HEK293T (cell line): ENCODE data around the gene KRTAP27-1.

Experiments used
- CTCF ChIA-PET: fragments of 350-600 bp; formaldehyde crosslinking; extraction: SDS; loops from one replicate; lab custom pipeline; 2021; ENCODE audit warnings: antibody characterized with exemption, inconsistent platforms; lab: Yijun Ruan, JAX
- POLR2A ChIA-PET: fragments of 350-600 bp; formaldehyde crosslinking; extraction: SDS; loops from one replicate; lab custom pipeline; 2020; ENCODE audit warnings: antibody characterized with exemption, inconsistent platforms; lab: Yijun Ruan, JAX
- DNase-seq: peaks from one replicate; pipeline ENCODE4 v3.0.0; 2012; ENCODE audit warnings: mixed read lengths; ENCODE audit errors: extremely low spot score
- ARNT ChIP-seq: fragments of 450-650 bp; IDR thresholded peaks from 2 replicates; pipeline ENCODE4 v1.6.1; 2017; ENCODE audit warnings: mild to moderate bottlenecking
- BHLHE40 ChIP-seq: fragments of 450-650 bp; IDR thresholded peaks from 2 replicates; pipeline ENCODE4 v1.6.1; 2016; ENCODE audit warnings: mild to moderate bottlenecking, moderate library complexity, borderline replicate concordance
- CTBP1 ChIP-seq: fragments of 450-650 bp; IDR thresholded peaks from 2 replicates; pipeline ENCODE4 v1.6.1; 2016; ENCODE audit warnings: borderline replicate concordance
- ELF4 ChIP-seq: fragments of 450-650 bp; IDR thresholded peaks from 2 replicates; pipeline ENCODE4 v1.6.1; 2017; ENCODE audit warnings: antibody characterized with exemption
- FOXA1 ChIP-seq: fragments of 450-650 bp; IDR thresholded peaks from 2 replicates; pipeline ENCODE4 v1.6.1; 2016; ENCODE audit warnings: mild to moderate bottlenecking
- FOXK2 ChIP-seq: fragments of 450-650 bp; IDR thresholded peaks from 2 replicates; pipeline ENCODE4 v1.6.1; 2016; ENCODE audit warnings: mild to moderate bottlenecking
- FOXM1 ChIP-seq: fragments of 450-650 bp; IDR thresholded peaks from 2 replicates; pipeline ENCODE4 v1.6.1; 2017; ENCODE audit warnings: mild to moderate bottlenecking, borderline replicate concordance
- HDGF ChIP-seq: fragments of 450-650 bp; IDR thresholded peaks from 2 replicates; pipeline ENCODE4 v1.6.1; 2017; ENCODE audit warnings: antibody characterized with exemption, borderline replicate concordance
- L3MBTL2 ChIP-seq: fragments of 450-650 bp; conservative IDR thresholded peaks from 2 replicates; pipeline ENCODE4 v1.6.1; 2016; ENCODE audit warnings: mild to moderate bottlenecking
- LEF1 ChIP-seq: fragments of 450-650 bp; IDR thresholded peaks from 2 replicates; pipeline ENCODE4 v1.6.1; 2017; ENCODE audit warnings: mild to moderate bottlenecking, borderline replicate concordance
- NFRKB ChIP-seq: fragments of 450-650 bp; IDR thresholded peaks from 2 replicates; pipeline ENCODE4 v1.6.1; 2016; ENCODE audit warnings: mild to moderate bottlenecking, moderate library complexity
- SP1 ChIP-seq: fragments of 450-650 bp; IDR thresholded peaks from 2 replicates; pipeline ENCODE4 v1.6.1; 2017
- SUZ12 ChIP-seq: fragments of 450-650 bp; IDR thresholded peaks from 2 replicates; pipeline ENCODE4 v1.6.1; 2016; ENCODE audit warnings: mild to moderate bottlenecking
- TARDBP ChIP-seq: fragments of 450-650 bp; IDR thresholded peaks from 2 replicates; pipeline ENCODE4 v1.6.1; 2016
- ZNF384 ChIP-seq: fragments of 450-650 bp; IDR thresholded peaks from 2 replicates; pipeline ENCODE4 v1.6.1; 2016
- TF ChIP-seq, protein P1 (sequence below): fragments of 450-650 bp; IDR thresholded peaks from 2 replicates; pipeline ENCODE4 v1.6.1; 2016

KRTAP27-1 gene

DNA sequence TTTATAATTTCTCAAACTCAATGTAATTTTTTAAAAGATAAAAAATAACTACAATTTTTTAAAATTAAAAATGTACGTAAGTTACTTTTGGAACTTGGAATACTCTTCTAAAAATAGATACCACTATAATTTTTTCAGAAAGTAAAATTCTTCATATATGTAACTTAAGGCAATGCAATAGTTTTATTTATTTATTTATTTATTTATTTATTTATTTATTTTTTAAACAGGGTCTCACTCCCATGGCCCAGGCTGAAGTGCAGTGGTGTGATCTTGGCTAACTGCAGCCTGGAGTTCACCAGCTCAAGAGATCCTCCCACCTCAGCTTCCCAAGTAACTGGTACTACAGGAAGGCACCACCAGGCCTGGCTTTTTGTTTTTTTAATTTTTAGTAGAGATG lies 14.0 kb upstream of the KRTAP27-1 start:
- ChIA-PET CTCF (interaction anchor here (0.7 kb wide), 1 partner anchor 13 kb away, joined by 4 read pairs; no protein-coding TSS in a partner anchor), POLR2A (no interaction called here)

GRCh38 chr21:30349572-30349971 lies 12.1 kb upstream of the KRTAP27-1 start:
- no peak for TF ChIP-seq L3MBTL2
- TF ChIP-seq FOXM1: no peak
- TF ChIP-seq, protein P1, sequence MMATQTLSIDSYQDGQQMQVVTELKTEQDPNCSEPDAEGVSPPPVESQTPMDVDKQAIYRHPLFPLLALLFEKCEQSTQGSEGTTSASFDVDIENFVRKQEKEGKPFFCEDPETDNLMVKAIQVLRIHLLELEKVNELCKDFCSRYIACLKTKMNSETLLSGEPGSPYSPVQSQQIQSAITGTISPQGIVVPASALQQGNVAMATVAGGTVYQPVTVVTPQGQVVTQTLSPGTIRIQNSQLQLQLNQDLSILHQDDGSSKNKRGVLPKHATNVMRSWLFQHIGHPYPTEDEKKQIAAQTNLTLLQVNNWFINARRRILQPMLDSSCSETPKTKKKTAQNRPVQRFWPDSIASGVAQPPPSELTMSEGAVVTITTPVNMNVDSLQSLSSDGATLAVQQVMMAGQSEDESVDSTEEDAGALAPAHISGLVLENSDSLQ: no peak
- no peak for TF ChIP-seq NFRKB
- no peak for TF ChIP-seq HDGF
- TF ChIP-seq TARDBP: no peak
- TF ChIP-seq FOXA1: no peak
- TF ChIP-seq ELF4: no peak
- TF ChIP-seq CTBP1: no peak
- no peak for TF ChIP-seq ARNT
- no peak for TF ChIP-seq SUZ12
- no peak for TF ChIP-seq SP1
- TF ChIP-seq ZNF384: no peak
- TF ChIP-seq LEF1: no peak
- TF ChIP-seq FOXK2: no peak
- TF ChIP-seq BHLHE40: no peak
- ChIA-PET POLR2A (no interaction called here), CTCF (interaction anchor here (0.7 to 1.3 kb wide), 2 partner anchors 59 to 1278 kb away, joined by 4 to 6 read pairs; no protein-coding TSS in a partner anchor)
- DNase-seq: no peak

More for the DNA sequence above, 14.0 kb upstream of the KRTAP27-1 start:
- DNase-seq: no peak
- TF ChIP-seq FOXA1 (no peak), SP1 (no peak), BHLHE40 (no peak), FOXK2 (no peak), SUZ12 (no peak), L3MBTL2 (no peak), FOXM1 (no peak), ZNF384 (no peak), NFRKB (no peak), CTBP1 (no peak), TARDBP (no peak), LEF1 (no peak), ELF4 (no peak), ARNT (no peak), HDGF (no peak)
- TF ChIP-seq, protein P1: no peak

GRCh38 chr21:30348506-30348905 lies 11.0 kb upstream of the KRTAP27-1 start, which contains the start of gene KRTAP23-1:
Gene KRTAP23-1 (minus strand): TSS chr21:30348606. CDS start chr21:30348606, 0 bp downstream.
- CTCF ChIA-PET: interaction anchor here (1.3 kb wide), 1 partner anchor 60 kb away, joined by 4 read pairs; no protein-coding TSS in a partner anchor
- POLR2A ChIA-PET: no interaction called here
- no peak for TF ChIP-seq FOXK2
- TF ChIP-seq TARDBP: no peak
- TF ChIP-seq ZNF384: no peak
- no peak for TF ChIP-seq SP1
- no peak for TF ChIP-seq FOXM1
- no peak for TF ChIP-seq HDGF
- no peak for TF ChIP-seq ARNT
- TF ChIP-seq LEF1: no peak
- no peak for TF ChIP-seq L3MBTL2
- TF ChIP-seq BHLHE40: no peak
- TF ChIP-seq NFRKB: no peak
- no peak for TF ChIP-seq CTBP1
- TF ChIP-seq, protein P1: no peak
- TF ChIP-seq ELF4: no peak
- TF ChIP-seq SUZ12: no peak
- TF ChIP-seq FOXA1: no peak
- no peak for DNase-seq

DNA sequence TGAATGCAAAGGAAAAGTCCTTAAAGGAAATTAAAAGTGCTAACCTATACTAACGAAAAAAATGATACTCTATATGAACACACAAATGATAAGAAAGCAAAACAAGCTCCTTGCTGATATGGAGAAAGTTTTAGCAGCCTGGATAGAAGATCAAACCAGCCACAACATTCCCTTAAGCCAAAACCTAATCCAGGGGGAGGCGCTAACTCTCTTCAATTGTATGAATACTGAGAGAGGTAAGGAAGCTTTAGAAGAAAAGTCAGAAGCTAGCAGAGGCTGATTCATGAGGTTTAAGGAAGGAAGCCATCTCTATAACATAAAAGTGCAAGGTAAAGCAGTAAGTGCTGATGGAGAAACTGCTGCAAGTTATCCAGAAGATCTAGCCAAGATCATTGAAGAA lies 7.5 kb upstream of the KRTAP27-1 start:
- no peak for TF ChIP-seq TARDBP
- TF ChIP-seq, protein P1: no peak
- TF ChIP-seq NFRKB: no peak
- no peak for TF ChIP-seq SP1
- no peak for TF ChIP-seq LEF1
- ChIA-PET POLR2A (no interaction called here), CTCF (interaction anchor here (0.6 kb wide), 1 partner anchor 739 kb away, joined by 5 read pairs; no protein-coding TSS in a partner anchor)
- no peak for DNase-seq

- ChIA-PET CTCF (interaction anchor here (0.6 to 1.6 kb wide), 2 partner anchors 26 to 68 kb away, joined by 3 to 4 read pairs; no protein-coding TSS in a partner anchor), POLR2A (no interaction called here)
- peak; percentile 56 for DNase-seq
- no peak for TF ChIP-seq ARNT
- no peak for TF ChIP-seq FOXM1
- TF ChIP-seq, protein P1: no peak
- TF ChIP-seq LEF1: no peak
- TF ChIP-seq FOXK2: no peak
- TF ChIP-seq CTBP1: no peak
- no peak for TF ChIP-seq FOXA1
- no peak for TF ChIP-seq NFRKB
These were observed 3.5 kb upstream of the KRTAP27-1 start for GRCh38 chr21:30340714-30341573.
